Measurements from ENCODE around the gene ANKRD10.

ANKRD10 gene

DNA sequence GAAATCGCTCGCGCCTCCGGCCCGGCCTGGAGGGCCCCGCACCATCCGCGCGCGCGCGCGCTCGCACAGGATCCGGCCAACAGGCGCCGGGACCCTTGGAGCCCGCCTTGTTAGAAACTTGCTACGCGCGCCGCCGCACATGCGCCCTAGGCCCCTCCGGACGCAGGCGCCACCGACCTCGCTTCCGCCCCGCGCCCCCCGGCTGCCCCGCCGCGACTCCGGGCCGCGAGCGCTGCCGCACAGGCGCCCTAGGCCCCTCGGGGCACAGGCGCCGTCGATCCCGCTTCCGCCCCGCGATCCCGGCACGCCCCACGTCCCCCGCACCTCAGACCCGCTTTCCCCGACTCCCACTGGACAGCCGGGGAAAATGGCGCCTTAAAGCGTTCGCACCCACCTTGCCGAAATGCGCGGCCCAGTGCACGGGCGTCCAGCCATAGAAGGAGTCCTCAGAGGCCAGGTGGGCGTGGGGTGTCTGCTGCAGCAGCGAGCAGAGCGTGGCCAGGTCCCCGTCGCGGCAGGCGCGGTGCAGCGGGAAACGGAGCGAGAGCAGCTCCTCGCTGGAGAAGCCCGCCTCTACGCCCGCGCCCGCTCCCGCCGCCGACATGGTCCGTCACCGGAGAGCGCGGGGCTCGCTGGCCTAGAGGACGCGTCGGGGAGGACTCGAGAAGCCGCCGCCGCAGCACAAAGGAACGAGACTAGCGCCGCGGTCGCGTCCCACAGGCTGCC is 375 bp downstream of the ANKRD10 start:
- DNase-seq (ENCODE audit: low read depth in 2 of 2): peak; percentile 79

DNA sequence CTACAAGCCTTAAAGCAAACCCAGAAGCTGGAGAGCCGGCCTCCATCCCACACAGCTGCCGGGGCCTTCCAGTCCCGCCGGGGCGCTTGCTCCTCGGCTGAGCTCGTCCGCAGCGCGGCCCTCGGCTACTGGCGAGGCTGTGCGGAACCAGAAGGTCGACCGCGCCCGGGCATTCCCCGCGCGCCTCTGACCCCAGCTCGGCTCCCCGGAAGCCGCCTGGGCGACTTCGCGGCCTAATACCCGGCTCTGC is 863 bp downstream of the ANKRD10 start:
- DNase-seq (ENCODE audit: low read depth in 2 of 2): no peak

DNA sequence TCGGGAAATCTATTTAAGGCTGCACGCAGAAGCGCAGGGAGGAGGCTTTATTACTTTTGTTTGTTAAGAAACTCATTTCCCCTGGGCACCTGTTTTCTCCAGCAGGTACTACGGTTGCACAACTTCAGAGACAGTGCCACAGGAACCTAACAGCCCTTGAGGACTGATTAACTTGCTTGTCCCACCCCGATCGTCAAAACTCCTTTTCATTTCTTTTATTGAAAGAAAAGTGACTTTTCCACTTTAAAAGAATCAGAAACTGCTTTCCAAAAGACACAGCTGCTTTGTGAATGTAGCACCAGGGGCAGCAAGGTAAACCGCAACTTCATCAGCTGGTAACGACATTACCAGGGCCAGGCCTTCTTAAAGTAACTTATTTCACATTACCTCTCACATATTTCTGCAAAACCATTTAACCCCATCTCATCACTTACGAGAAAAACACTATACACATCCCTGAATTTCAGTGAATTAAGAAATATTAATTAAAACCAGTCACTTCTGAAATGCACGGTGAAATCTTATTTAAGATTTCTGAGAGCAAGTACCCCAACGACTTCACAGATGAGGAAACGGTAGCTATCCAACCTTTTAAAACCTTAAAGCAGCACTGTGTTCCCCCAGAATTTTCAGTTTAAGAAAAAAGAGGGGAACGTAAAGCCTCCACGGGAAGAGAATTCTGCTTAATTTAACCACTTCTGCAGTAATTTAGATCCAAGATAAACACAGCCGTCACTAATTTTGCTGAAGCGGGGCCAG is 1.4 kb downstream of the ANKRD10 start:
- DNase-seq (ENCODE audit: low read depth in 2 of 2): no peak

DNA sequence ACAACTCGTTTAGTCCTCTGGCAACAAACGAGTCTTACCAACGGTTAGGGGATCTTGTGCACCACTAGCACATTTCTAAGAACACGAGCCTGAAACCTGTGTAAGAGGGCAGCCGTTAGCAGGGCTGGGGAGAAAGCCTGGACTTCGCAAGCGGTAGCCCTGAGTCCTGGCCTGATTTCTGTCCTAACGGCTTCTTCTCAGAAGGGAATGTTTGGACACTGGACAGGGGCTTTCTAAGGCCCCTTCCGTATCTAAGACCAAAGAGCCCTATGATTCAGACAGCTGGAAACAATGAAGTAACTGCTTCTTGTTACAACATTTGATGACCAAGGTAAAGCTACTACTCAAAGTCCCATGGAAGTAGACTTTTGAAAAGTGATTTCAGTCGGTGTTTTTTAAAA is 2.2 kb downstream of the ANKRD10 start:
- no peak for DNase-seq (ENCODE audit: low read depth in 2 of 2)

DNA sequence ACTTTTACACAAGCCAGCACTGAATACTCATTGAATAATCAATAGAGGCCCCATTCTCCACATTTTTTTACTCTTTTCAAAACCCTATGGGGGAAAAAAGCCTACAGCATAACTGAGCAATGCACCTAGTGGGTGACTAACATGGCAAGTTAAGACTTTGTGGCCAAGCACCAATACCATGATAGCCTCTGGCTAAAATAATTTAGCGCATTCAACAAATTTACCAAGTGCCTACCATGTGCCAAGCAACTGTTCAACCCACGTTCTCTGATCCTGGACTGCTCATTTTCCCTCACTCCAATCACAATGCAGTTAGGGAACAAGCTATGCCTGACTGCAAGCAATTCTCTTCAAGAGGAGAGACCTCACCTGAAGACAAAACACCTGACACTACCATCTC is 3.0 kb downstream of the ANKRD10 start:
- DNase-seq (ENCODE audit: low read depth in 2 of 2): no peak

DNA sequence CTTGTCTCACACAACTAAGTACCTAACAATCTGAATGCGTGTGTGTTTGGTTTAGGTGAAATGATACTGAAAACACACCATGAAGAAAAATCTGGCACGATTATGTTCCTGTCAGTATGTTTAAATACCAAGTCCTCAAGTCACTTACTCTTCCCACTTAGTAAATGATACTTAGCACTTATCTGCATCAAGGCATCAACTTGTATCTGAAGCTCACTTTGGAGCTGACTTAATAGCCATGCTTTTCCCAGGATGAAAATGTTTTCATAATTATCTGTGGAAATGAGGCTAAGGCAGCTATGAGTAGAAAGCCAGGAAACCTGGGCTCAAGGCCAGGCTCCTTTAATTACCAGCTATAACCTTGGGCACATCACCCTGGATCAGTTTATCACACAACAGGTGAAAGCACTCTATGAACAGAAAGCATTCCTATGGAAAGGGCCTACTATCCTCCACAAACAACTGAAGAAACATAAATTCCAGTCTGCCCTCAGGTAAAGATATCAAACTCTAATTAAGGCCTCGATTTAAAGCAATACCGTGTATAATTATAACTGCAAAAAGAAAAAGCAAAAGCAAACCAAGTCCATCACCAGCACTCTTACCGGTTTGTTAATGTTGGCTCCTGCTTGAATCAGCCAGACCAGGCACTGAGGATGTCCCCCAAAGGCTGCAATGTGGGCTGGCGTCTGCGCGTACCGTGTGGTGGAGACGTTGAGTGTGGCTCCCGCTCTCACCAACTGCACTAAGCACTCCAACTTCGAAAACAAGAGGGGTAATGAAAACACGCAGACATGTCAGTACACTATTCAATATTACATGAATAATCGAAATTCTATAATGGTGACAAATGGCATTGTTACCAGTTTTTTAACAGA is 4.6 kb downstream of the ANKRD10 start:
- DNase-seq (ENCODE audit: low read depth in 2 of 2): no peak

DNA sequence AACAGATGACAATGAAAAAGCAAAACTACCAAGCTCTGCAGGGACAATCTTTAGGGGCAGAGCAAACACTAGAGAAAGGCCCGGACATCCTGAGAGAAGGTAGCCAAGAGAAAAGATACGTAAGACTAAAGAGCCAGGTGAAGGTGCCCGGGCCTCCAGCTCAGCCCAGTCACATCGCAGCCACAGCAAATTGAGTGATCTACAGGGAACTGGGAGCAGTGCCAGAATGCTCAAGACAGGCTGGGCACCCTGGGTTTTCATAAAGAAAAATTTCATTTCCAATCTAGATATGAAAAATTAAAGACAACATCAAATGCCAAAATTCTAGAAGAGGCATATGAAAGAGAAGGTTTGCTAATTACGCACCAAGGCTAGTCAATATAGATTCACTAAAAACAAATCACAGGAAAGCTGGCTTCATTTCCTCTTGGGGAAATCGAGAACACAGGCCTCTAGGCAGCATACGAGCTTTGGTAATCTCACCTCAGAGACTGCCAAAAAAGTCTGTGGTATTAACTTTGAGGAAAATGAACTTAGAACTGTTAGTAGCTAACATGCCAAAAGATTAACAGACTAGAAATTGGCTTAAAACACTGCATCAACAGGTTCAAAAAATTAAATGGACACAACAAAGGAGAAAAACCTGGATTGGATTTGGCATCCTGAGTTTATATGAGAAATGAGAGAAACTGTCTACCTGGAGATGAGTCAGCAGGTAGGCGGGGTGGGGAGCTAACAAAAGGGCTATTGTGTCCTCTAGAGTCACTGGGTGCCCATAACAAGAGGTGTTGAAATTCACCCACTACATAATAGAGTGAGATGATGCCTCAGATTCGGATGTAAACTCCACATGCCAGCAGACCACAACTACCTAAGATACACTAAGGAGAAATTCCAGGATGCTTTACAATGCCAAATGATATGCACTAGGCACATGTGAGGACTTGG is 6.6 kb downstream of the ANKRD10 start:
- no peak for DNase-seq (ENCODE audit: low read depth in 2 of 2)

DNA sequence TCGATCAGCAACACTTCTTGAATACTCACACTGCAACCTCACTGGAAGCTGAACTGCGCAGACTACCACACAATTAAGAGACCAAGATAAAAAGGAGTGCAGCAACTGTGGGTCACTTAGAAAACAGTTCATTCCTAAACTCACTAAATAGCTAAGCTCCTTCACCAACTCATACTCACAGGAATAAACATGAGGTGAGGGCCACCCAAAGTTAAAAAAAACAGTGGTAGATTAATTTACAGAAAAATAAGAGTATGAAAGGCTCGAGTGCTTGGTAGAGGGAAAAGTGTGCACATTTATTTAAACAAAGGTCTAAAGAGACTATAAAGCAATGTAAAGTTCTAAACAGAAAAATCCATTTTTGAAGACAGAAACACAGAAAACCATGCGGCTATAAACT is 7.6 kb downstream of the ANKRD10 start:
- no peak for DNase-seq (ENCODE audit: low read depth in 2 of 2)

DNA sequence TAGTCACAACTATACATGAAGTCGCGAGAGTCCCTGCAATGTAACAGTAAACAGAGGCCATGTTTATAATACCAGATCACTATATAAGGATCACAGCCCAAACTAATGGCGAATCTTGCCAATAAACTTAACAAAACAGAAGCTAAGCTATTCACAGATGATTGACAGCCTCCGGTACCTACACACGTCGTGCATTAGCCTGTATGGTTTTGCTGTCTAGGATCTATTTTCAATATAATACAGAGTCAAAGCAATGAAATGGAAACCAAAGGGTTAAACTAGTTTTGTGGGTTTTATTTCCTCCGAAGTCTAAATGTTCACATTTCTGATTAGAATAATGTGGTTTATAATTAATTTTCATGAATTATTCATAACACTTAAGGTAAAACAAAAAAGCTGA is 10.1 kb downstream of the ANKRD10 start:
- no peak for DNase-seq (ENCODE audit: low read depth in 2 of 2)

DNA sequence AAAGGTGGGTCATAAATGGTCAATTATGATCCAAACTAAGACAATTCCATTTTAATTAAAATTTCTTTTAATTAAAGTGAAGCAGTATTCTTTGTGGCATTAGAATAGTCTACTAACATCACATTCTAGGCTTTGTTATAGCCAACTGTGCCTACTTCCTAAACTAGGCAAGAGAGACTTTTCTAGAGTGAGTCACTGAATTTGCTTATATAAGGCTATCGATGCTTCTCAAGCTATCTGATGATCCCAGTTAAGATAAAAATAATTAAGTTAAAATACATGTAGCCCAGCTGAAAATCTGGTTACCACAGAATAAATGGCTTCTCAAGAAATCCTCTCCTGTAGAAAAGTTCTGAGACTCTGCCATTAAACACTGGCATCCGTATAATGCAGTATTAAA is 12.5 kb downstream of the ANKRD10 start:
- no peak for DNase-seq (ENCODE audit: low read depth in 2 of 2)

DNA sequence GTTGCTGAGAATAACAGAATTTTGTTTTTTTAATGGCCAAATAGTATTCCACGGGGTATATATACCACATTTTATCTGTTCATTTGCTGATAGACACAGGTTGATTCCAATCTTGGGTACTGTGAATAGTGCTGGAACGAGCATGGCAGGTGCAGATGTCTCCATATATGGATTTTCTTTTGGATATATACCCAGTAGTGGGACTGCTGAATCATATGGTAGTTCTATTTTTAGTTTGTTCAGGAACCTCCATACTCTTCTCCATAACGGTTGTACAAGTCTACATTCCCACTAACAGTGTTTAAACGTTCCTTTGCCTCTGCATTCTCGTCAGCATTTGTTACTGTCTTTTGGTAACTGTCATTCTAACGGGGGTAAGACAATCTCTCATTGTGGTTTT is 17.3 kb downstream of the ANKRD10 start:
- DNase-seq (ENCODE audit: low read depth in 2 of 2): no peak

DNA sequence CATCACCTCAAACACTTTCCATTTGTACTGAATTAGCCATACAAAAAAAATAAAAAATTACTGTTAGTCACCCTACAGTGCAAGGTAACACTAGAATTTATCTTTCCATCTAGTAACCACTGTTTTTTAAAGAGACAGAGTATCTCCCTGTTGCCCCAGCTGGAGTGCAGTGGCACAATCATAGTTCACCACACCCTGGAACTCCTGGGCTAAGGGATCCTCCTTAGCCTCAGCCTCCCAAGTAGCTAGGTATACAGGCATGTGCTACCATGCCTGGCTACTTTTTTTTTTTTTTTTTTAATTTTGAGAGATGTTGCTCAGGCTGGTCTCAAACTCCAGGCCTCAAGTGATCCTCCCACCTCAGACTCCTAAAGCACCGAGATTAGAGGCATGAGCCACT is 17.9 kb downstream of the ANKRD10 start:
- no peak for DNase-seq (ENCODE audit: low read depth in 2 of 2)

DNA sequence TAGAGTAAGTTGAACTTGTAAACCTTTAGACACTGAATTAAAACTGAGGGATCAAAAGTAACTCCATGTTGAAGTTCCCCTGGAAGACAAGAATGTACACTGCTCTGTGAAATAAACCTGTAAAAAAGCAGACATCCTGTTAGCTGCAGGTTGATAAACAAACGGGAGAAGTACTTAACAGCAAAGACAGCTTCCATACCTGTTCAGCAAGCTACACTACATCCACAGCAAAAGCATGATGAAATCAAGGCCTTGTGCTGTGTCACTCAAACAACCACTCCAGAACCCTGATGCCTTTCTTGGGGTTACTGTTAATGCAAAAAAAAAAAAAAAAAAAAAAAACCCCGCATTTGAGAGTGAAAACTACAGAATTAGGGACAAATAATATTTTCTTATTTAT is 20.8 kb downstream of the ANKRD10 start:
- no peak for DNase-seq (ENCODE audit: low read depth in 2 of 2)

DNA sequence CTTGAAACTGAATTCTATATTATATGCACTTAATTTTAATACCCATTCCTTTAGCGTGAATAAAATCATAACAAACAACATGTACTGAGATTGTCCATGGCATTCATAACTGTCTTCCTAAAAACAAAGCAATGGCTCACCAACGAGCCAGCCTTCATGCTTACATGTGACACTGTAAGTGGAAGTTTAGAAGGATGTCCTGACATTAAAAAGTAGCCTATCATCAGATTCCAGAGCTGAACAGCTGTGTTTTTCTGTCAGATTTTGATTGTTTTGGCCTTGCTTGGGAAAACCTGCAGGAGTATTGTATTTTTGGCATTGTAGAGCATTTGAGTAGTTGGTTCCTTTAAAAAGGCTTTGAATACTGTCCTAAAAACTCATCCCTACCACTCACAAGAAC is 21.3 kb downstream of the ANKRD10 start:
- DNase-seq (ENCODE audit: low read depth in 2 of 2): no peak

DNA sequence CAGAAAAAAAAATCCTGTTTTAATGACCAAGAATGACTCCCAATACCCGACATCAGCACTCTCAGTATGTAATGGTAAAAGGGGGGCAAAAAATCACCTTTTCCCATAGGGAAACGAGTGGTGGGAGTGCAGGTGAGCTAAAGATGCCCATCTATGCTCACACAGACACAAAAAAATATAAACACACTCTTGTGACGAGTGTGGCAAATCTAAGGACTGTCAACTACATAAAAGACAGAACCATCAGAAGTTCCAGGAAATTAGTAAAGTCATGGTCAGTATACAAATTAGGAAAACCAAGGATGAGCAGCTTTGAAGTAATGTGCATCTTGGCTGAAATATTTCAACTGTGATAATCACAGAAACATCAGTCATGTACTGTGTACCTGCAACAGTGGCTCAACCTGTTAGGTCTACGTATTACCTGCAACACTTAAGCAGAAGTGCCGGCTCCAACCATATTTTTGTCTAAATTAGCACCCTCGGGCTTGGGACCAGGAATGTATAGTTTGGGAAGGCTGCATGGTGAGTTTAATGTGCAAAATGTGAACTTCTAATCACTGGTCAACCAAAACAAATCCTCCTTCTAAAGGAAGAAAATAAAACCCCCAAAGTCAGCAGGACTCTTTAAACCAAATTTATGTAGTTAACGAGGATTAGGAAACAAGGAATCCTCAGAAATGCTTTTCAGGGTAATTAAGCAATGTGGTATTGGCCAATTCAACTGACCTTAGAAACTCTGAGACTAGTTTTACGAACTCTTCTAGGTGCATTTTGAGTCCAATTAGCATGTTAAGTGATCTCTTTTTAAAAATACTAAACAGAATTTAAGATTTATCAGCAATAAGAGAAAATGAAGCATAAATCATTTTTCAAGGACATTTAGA is 24.3 kb downstream of the ANKRD10 start:
- DNase-seq (ENCODE audit: low read depth in 2 of 2): no peak

DNA sequence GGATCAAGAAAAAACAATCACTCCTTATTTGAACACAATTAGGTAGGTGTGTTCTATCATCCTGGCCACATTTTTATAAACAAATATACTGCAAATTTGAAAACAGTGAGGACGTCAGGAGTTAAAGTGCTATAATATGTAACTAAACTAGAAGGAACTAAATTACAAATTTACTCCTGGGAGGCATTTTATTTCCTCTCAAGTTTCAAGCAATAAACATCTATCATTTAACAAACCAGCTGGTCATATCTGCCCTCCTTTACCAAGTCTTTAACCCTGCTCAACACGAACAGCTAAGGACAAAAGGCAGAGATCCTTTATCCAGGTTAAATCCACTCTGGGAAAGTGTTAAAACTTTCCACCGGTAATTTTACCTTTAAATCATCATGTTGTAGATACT is 26.5 kb downstream of the ANKRD10 start:
- DNase-seq (ENCODE audit: low read depth in 2 of 2): no peak

DNA sequence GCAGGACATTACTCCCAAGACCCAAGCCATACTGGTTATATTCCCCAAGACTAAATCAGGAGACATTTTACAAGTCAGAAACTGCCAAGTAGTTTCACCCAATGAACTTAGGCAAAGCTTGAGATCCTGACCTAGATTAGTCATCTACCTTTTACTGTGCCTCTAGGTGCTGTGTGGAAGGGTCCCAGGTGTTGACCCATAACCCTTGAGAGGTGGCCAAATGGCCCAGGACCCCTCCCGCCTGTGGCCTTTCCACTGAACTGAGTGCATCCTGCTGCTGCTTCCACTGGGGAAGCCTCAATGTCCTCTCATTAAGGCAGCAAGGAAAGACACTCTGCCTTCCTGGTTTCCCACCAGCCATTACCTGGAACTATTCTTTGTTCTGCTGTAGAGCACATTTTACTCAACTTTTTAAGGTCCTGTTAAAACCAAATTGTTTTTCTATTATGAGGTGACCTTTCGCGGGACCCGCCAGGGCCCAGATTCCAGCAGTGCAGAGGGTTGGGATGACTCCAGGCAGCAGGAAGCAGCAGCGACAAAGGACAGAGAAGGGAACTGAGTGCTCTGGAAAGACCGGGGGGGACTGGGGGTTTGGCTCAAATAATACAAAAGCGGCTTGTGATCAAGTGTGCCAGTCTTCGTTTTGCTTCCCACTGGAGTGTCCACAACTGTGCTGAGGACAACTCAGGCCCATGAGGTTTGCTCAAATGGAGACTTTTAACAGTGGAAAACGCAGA is 27.1 kb downstream of the ANKRD10 start:
- DNase-seq (ENCODE audit: low read depth in 2 of 2): no peak

DNA sequence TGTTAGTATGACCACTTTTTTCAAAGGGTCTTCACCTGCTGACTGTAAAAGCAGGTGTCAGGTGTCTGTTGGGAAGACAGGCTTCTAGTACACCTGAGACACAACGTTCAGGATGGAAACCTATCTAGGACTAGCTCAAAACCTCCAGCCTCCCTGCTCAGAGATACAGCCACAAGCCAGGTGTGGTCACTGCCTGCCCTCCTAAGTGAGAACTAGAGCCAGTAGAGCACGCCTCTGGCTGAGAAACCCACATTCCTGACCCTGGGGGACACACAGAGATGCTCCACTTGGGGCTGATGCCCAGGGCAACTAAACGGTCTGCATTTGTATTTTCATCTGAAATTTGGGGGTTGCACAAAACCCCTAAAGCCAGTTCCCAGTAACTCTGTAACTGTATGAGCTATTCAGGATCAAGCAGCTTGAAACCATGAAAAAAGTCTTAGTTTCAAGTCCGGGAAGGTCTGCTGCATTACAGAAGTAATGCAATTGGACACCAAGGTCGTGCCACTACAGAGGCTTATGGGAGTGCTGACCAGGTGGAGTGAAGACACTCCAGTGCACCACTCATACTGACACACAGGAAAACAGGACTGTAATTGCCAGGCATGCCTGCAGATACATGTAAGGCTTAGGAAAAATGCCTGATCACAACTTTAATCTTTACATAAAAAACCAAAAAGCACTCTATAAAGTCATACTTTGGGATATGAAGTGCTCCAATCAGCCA is 27.8 kb downstream of the ANKRD10 start:
- no peak for DNase-seq (ENCODE audit: low read depth in 2 of 2)
